ENCODE data around the gene SH3BP4.

SH3BP4 gene

GRCh38 chr2:234970477-234970882 lies 18.7 kb downstream of the SH3BP4 start:
- no peak for TF ChIP-seq CTCF (IDR thresholded peaks at IDR 0.05; ENCODE audit: insufficient read depth, low read depth, low read length, missing control alignments)
- no peak overlapping the region for H3K4me3 ChIP-seq (ENCODE audit: low read depth, low read length)
- DNase-seq (ENCODE audit: low read depth): no peak

GRCh38 chr2:234971496-234971895 lies 19.7 kb downstream of the SH3BP4 start:
- DNase-seq (ENCODE audit: low read depth): no peak

GRCh38 chr2:234973008-234973407 lies 21.2 kb downstream of the SH3BP4 start:
- no peak for DNase-seq (ENCODE audit: low read depth)
- TF ChIP-seq CTCF (IDR thresholded peaks at IDR 0.05; ENCODE audit: insufficient read depth, low read depth, low read length, missing control alignments): no peak
- no peak overlapping the region for H3K4me3 ChIP-seq (ENCODE audit: low read depth, low read length)

More at GRCh38 chr2:234971496-234971895, 19.7 kb downstream of the SH3BP4 start:
- H3K4me3 ChIP-seq (ENCODE audit: low read depth, low read length): no peak overlapping the region
- no peak for TF ChIP-seq CTCF (IDR thresholded peaks at IDR 0.05; ENCODE audit: insufficient read depth, low read depth, low read length, missing control alignments)

GRCh38 chr2:234974501-234975385 lies 22.9 kb downstream of the SH3BP4 start:
- no peak for TF ChIP-seq CTCF (IDR thresholded peaks at IDR 0.05; ENCODE audit: insufficient read depth, low read depth, low read length, missing control alignments)
- H3K4me3 ChIP-seq (ENCODE audit: low read depth, low read length): no peak overlapping the region
- DNase-seq (ENCODE audit: low read depth): no peak

GRCh38 chr2:234975611-234976010 lies 23.8 kb downstream of the SH3BP4 start:
- no peak for DNase-seq (ENCODE audit: low read depth)
- TF ChIP-seq CTCF (IDR thresholded peaks at IDR 0.05; ENCODE audit: insufficient read depth, low read depth, low read length, missing control alignments): no peak
- no peak overlapping the region for H3K4me3 ChIP-seq (ENCODE audit: low read depth, low read length)

GRCh38 chr2:234976479-234977227 lies 24.8 kb downstream of the SH3BP4 start:
- no peak for TF ChIP-seq CTCF (IDR thresholded peaks at IDR 0.05; ENCODE audit: insufficient read depth, low read depth, low read length, missing control alignments)
- H3K4me3 ChIP-seq (ENCODE audit: low read depth, low read length): no peak overlapping the region
- no peak for DNase-seq (ENCODE audit: low read depth)

All from GM12865 (cell line).